B cell (primary cell): ENCODE measurements around the gene CSTF3. TPM values are rescaled to one million over a fixed set of nuclear protein-coding genes. Genes with fewer than 3 reads are reported as not detected.

ENCODE experiments used
- ATAC-seq: fragments of 200-7000 bp; cut with Tn5 transposase; one replicate; pipeline ENCODE4 v1.10.0; 2021; ENCODE audit warnings: low read depth, mild to moderate bottlenecking, moderate number of reproducible peaks, moderate library complexity
- CTCF ChIA-PET: fragments of 350-600 bp; sonication (Branson Sonifier 250); formaldehyde crosslinking; loops from one replicate; lab custom pipeline; 2021; ENCODE audit warnings: antibody characterized with exemption, inconsistent platforms; lab: Charles Lee
- POLR2A ChIA-PET: fragments of 350-600 bp; sonication (Branson Sonifier 250); formaldehyde crosslinking; loops from one replicate; lab custom pipeline; 2021; ENCODE audit warnings: antibody characterized with exemption; lab: Charles Lee
- DNase-seq: peaks from one replicate; pipeline ENCODE4 v3.0.0; 2013
- H2AFZ ChIP-seq: 2 replicates; pipeline ENCODE4 v1.6.1; 2012; ENCODE audit warnings: mild to moderate bottlenecking, low read depth, low read length; ENCODE audit not compliant: insufficient read depth, poor library complexity, severe bottlenecking
- H3K27ac ChIP-seq, 2 donors: 1 replicate in 1 of 2; 2 replicates in 1 of 2; pipeline ENCODE4 v1.5.1; 2012 to 2013; ENCODE audit warnings: low read length in 2 of 2, mild to moderate bottlenecking in 2 of 2, moderate library complexity in 1 of 2
- H3K27me3 ChIP-seq, 4 experiments: fragments of 200-600 bp in 1 of 4; sonication (generic) in 1 of 4; replicated peaks in 1 of 4; 1 replicate in 2 of 4; 2 replicates in 2 of 4; pipeline versions ENCODE4 v1.6.1 to v1.7.0; 2013 to 2016; ENCODE audit warnings: low read length in 3 of 4, mild to moderate bottlenecking in 2 of 4, mixed read lengths in 1 of 4, moderate library complexity in 1 of 4; ENCODE audit not compliant: insufficient read depth in 4 of 4, control insufficient read depth in 3 of 4; ENCODE audit errors: control extremely low read depth in 1 of 4
- H3K36me3 ChIP-seq, 2 experiments: replicated peaks in 1 of 2; 1 replicate in 1 of 2; 2 replicates in 1 of 2; pipeline versions ENCODE4 v1.6.1 to v1.7.1; 2013; ENCODE audit warnings: low read length in 1 of 2; ENCODE audit not compliant: insufficient read depth in 2 of 2, control insufficient read depth in 1 of 2; ENCODE audit errors: control extremely low read depth in 1 of 2, extremely low read depth in 1 of 2
- H3K4me1 ChIP-seq, 2 donors: fragments of 200-600 bp in 1 of 2; sonication (generic) in 1 of 2; 1 replicate in 1 of 2; 2 replicates in 1 of 2; pipeline versions ENCODE4 v1.5.1 to v1.6.1; 2013 to 2017; ENCODE audit warnings: low read length in 2 of 2; ENCODE audit not compliant: control insufficient read depth in 2 of 2, insufficient read depth in 2 of 2
- H3K4me2 ChIP-seq: replicated peaks from 2 replicates; pipeline ENCODE3; 2012; ENCODE audit warnings: mild to moderate bottlenecking, low read depth, low read length; ENCODE audit not compliant: poor library complexity, severe bottlenecking
- H3K4me3 ChIP-seq, 5 experiments: fragments of 200-600 bp in 1 of 5; sonication (generic) in 1 of 5; 1 replicate in 3 of 5; 2 replicates in 2 of 5; pipeline versions ENCODE4 v1.5.1 to v1.7.0; 2011 to 2016; ENCODE audit warnings: low read length in 4 of 5, mild to moderate bottlenecking in 4 of 5, low read depth in 2 of 5, control low read depth in 1 of 5, moderate library complexity in 1 of 5; ENCODE audit not compliant: insufficient read depth in 1 of 5; ENCODE audit errors: control extremely low read depth in 1 of 5, extremely low read depth in 1 of 5
- H3K79me2 ChIP-seq: fragments of 200-600 bp; sonication (generic); one replicate; pipeline ENCODE4 v1.6.0; 2016; ENCODE audit warnings: low read length; ENCODE audit not compliant: control insufficient read depth, insufficient read depth
- H3K9ac ChIP-seq: fragments of 200-600 bp; sonication (generic); 2 replicates; pipeline ENCODE4 v1.6.1; 2017; ENCODE audit warnings: mild to moderate bottlenecking, low read length, moderate library complexity
- H3K9me3 ChIP-seq, 3 donors: one replicate each; pipeline versions ENCODE4 v1.6.1 to v1.7.1; 2013; ENCODE audit warnings: low read length in 2 of 3; ENCODE audit not compliant: control insufficient read depth in 2 of 3, insufficient read depth in 1 of 3; ENCODE audit errors: control extremely low read depth in 1 of 3
- H4K20me1 ChIP-seq: 2 replicates; pipeline ENCODE4 v1.6.0; 2012; ENCODE audit warnings: mild to moderate bottlenecking, low read length; ENCODE audit not compliant: insufficient read depth, control insufficient read depth, poor library complexity, severe bottlenecking
- H3K27ac Mint-ChIP-seq: one replicate; pipeline ENCODE4 v1.8.0; 2021; ENCODE audit warnings: mixed read lengths
- H3K27me3 Mint-ChIP-seq: one replicate; pipeline ENCODE4 v1.8.0; 2021; ENCODE audit warnings: mixed read lengths
- H3K4me1 Mint-ChIP-seq: one replicate; pipeline ENCODE4 v1.8.0; 2021; ENCODE audit warnings: mixed read lengths
- H3K4me3 Mint-ChIP-seq: one replicate; pipeline ENCODE4 v1.8.0; 2021; ENCODE audit warnings: mixed read lengths
- H3K9me3 Mint-ChIP-seq: one replicate; pipeline ENCODE4 v1.8.0; 2022; ENCODE audit warnings: mixed read lengths; ENCODE audit not compliant: insufficient read depth
- EZH2 ChIP-seq: IDR thresholded peaks from 2 replicates; pipeline ENCODE4 v1.6.1; 2012; ENCODE audit warnings: borderline replicate concordance, low read depth, mild to moderate bottlenecking, moderate library complexity, low read length; ENCODE audit not compliant: insufficient read depth, poor library complexity, severe bottlenecking
- WGBS: methylation state at CpG from one replicate; pipeline ENCODE4 v1.1.5; 2013; ENCODE audit warnings: missing lambda C conversion rate; ENCODE audit not compliant: insufficient coverage; 5-methylcytosine and 5-hydroxymethylcytosine counted together
- intact Hi-C: fragments of 100-400 bp; cut with micrococcal nuclease; formaldehyde crosslinking; loops from one replicate; pipeline ENCODE4 v1.10.0; 2022
- polyA plus RNA-seq: library from polyadenylated mRNA; depleted of rRNA; stranded (reverse); fragments of >200 nt; gene quantifications from 2 replicates; pipeline ENCODE4 v1.2.3, GENCODE V29; 2012
- total RNA-seq, 2 donors: library from RNA; stranded (reverse); fragments of 120-200 nt in 1 of 2; gene quantifications; 1 replicate in 1 of 2; 2 replicates in 1 of 2; pipeline versions ENCODE4 v1.2.3 to v1.2.4, GENCODE V29; 2013 to 2022
- TF ChIP-seq, protein P1 (sequence below): fragments of 200-600 bp; IDR thresholded peaks from one replicate; pipeline ENCODE4 v1.8.0; 2022; ENCODE audit warnings: antibody characterized with exemption, mild to moderate bottlenecking

The CSTF3 gene
- total and polyA plus RNA-seq, 2 donors (not counting 1 experiment from before 2014, with no cell fraction given) = 14.4 to 42.2 TPM

DNA sequence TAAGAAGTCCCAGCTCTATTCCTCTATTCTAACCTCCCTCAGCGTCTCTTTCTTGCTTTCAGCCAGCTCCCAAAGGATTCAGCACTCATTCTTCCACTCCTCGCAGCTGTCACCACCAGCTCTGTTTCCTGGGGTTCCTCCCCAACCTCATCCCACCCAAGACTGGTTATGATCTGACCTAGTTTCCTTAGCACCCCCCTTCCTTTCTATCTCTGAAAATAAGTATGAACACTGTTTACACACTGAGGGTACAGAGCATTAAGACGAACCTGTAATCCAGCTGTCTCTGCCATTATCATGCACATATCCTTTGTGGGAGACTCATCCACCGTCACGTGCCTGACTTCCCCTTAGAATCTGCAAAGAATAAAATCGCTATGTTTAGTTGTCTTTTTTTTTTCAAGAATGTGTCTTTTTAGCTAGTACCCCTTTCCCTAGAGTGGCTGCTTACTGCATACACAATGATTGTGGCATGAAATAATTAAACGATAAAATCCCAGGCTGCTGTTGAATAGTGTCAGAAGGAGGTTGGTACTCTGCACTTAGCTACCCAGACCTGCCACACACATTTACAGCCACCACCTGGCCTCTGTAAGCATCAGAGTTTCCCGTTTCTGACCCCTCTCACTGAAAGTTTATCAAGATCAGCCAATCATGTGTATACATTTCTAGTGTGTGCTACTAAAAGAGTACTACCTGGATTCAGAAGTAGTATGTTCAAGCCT lies 26.9 kb upstream of the CSTF3 start:
- intact Hi-C loops = no loop called here
- Histone ChIP-seq H3K27ac (no peak overlapping the region), H4K20me1 (no peaks in the 10 kb centered on the region), H3K4me2 (no peak overlapping the region), H3K9me3 (no peaks in the 10 kb centered on the region), H3K4me1 (no peaks in the 10 kb centered on the region), H3K36me3 (no peaks in the 10 kb centered on the region), H2AFZ (no peak overlapping the region), H3K79me2 (no peaks in the 10 kb centered on the region), H3K9ac (no peak overlapping the region), H3K4me3 (no peak overlapping the region), H3K27me3 (no peaks in the 10 kb centered on the region)
- ChIA-PET POLR2A (no interaction called here), CTCF (interaction anchor here (1.3 kb wide), 1 partner anchor 554 kb away, joined by 3 read pairs; no protein-coding TSS in a partner anchor)
- H3K4me3 Mint-ChIP-seq = no peak overlapping the region
- no peaks in the 10 kb centered on the region for H3K9me3 Mint-ChIP-seq
- DNase-seq = no peak
- no peaks in the 10 kb centered on the region for H3K4me1 Mint-ChIP-seq
- no peak overlapping the region for H3K27ac Mint-ChIP-seq
- 19% methylated on average over 3 of the region's 8 CpGs for WGBS
- TF ChIP-seq, protein P1, sequence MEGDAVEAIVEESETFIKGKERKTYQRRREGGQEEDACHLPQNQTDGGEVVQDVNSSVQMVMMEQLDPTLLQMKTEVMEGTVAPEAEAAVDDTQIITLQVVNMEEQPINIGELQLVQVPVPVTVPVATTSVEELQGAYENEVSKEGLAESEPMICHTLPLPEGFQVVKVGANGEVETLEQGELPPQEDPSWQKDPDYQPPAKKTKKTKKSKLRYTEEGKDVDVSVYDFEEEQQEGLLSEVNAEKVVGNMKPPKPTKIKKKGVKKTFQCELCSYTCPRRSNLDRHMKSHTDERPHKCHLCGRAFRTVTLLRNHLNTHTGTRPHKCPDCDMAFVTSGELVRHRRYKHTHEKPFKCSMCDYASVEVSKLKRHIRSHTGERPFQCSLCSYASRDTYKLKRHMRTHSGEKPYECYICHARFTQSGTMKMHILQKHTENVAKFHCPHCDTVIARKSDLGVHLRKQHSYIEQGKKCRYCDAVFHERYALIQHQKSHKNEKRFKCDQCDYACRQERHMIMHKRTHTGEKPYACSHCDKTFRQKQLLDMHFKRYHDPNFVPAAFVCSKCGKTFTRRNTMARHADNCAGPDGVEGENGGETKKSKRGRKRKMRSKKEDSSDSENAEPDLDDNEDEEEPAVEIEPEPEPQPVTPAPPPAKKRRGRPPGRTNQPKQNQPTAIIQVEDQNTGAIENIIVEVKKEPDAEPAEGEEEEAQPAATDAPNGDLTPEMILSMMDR = no peak
- TF ChIP-seq EZH2 = no peak
- no peak for ATAC-seq
- H3K27me3 Mint-ChIP-seq = no peaks in the 10 kb centered on the region

DNA sequence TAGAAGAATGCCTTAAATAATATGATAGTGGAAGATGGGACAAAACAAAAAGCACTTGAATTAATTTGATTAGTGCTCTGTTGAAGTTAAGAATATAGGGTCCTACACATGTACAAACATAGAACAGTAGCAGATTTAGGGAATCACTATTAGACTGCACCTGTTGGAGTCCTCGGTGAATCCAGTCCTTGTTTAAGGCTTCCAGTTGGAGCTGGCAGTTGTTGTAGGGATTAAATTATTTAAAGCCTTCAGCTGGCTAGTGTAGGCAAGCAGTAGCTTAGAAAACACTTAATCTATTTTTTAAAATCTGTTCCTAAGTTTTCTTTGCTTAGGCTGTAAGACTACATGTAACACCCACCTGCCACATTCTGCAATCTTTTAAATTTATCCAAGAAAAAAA lies 24.5 kb upstream of the CSTF3 start:
- Mint-ChIP-seq H3K27me3 (no peaks in the 10 kb centered on the region), H3K4me3 (no peak overlapping the region), H3K4me1 (no peaks in the 10 kb centered on the region), H3K27ac (no peak overlapping the region), H3K9me3 (no peaks in the 10 kb centered on the region)
- ChIA-PET POLR2A (no interaction called here), CTCF (interaction anchor here (1.3 kb wide), 1 partner anchor 19 kb away, joined by 3 read pairs; no protein-coding TSS in a partner anchor)
- Histone ChIP-seq H3K9ac (no peak overlapping the region), H2AFZ (no peak overlapping the region), H3K4me3 (no peak overlapping the region), H3K79me2 (no peaks in the 10 kb centered on the region), H3K4me2 (no peak overlapping the region), H4K20me1 (no peaks in the 10 kb centered on the region), H3K9me3 (no peaks in the 10 kb centered on the region), H3K27me3 (no peaks in the 10 kb centered on the region), H3K36me3 (no peaks in the 10 kb centered on the region), H3K27ac (no peak overlapping the region), H3K4me1 (no peaks in the 10 kb centered on the region)
- intact Hi-C loops = no loop called here
- DNase-seq (no peak), ATAC-seq (no peak)
- TF ChIP-seq, protein P1 = no peak
- no peak for TF ChIP-seq EZH2
- no CpG with 5 or more reads among the region's 1 CpG for WGBS
